ENCODE data around the gene GSAP.
"Not testable (repeated sequence)": the region's sequence is repeated elsewhere in the genome, so short reads cannot be mapped to it uniquely, and the experiment has no call there.

Gene GSAP

GRCh38 chr7:77353911-77354310 lies 62.2 kb downstream of the GSAP start:
- no peak for DNase-seq

- no peak for DNase-seq
Observed at GRCh38 chr7:77353407-77353721, 62.8 kb downstream of the GSAP start.

GRCh38 chr7:77352665-77353406 lies 63.3 kb downstream of the GSAP start:
- DNase-seq: no peak

GRCh38 chr7:77351539-77352004 lies 64.6 kb downstream of the GSAP start:
- no peak for DNase-seq

- no peak for DNase-seq
Observed at GRCh38 chr7:77349141-77349540, 67.0 kb downstream of the GSAP start.

GRCh38 chr7:77348371-77348813 lies 67.8 kb downstream of the GSAP start:
- DNase-seq: no peak

GRCh38 chr7:77346441-77346840 lies 69.7 kb downstream of the GSAP start:
- DNase-seq: no peak

- DNase-seq: not testable (repeated sequence)
Observed at GRCh38 chr7:77345426-77345825, 70.7 kb downstream of the GSAP start.

GRCh38 chr7:77339726-77340125 lies 76.4 kb downstream of the GSAP start:
- DNase-seq: no peak

- DNase-seq: no peak
Observed at GRCh38 chr7:77338883-77339629, 77.1 kb downstream of the GSAP start.

- no peak for DNase-seq
Observed at GRCh38 chr7:77338260-77338659, 77.9 kb downstream of the GSAP start.

- DNase-seq: no peak
Observed at GRCh38 chr7:77337456-77337990, 78.6 kb downstream of the GSAP start.

GRCh38 chr7:77335581-77335980 lies 80.6 kb downstream of the GSAP start:
- no peak for DNase-seq

GRCh38 chr7:77334039-77334438 lies 82.1 kb downstream of the GSAP start:
- DNase-seq: not testable (repeated sequence)

- peak; percentile 83 for DNase-seq
Observed at GRCh38 chr7:77331938-77332695, 84.0 kb downstream of the GSAP start.

GRCh38 chr7:77330169-77330882 lies 85.8 kb downstream of the GSAP start:
- DNase-seq: no peak

GRCh38 chr7:77329466-77330168 lies 86.5 kb downstream of the GSAP start:
- no peak for DNase-seq

- no peak for DNase-seq
Observed at GRCh38 chr7:77328669-77329068, 87.5 kb downstream of the GSAP start.

GRCh38 chr7:77327932-77328628 lies 88.1 kb downstream of the GSAP start:
- no peak for DNase-seq

- DNase-seq: no peak
Observed at GRCh38 chr7:77327067-77327931, 88.8 kb downstream of the GSAP start.
